GM21528 (cell line): Measurements from ENCODE around the gene GULP1.

Experiments used
- ATAC-seq: cut with Tn5 transposase; IDR thresholded peaks from one replicate; pipeline ENCODE4 v1.9.1; 2021; ENCODE audit warnings: mild to moderate bottlenecking, moderate library complexity; ENCODE audit not compliant: unreplicated experiment, low FRiP score

Gene GULP1

GRCh38 chr2:188628989-188629752 lies 337.5 kb downstream of the GULP1 start:
- ATAC-seq: no peak

- ATAC-seq: no peak
Observed at GRCh38 chr2:188629753-188630527, 338.3 kb downstream of the GULP1 start.

GRCh38 chr2:188631037-188631809 lies 339.5 kb downstream of the GULP1 start:
- ATAC-seq: no peak

- no peak for ATAC-seq
Observed at GRCh38 chr2:188634656-188635055, 343.0 kb downstream of the GULP1 start.
